T47D (cell line): ENCODE measurements around the gene UQCRH.
"Not testable (repeated sequence)": the region's sequence is repeated elsewhere in the genome, so short reads cannot be mapped to it uniquely, and the experiment has no call there.

Experiments used
- DNase-seq, 2 experiments: peaks; one replicate each; pipeline versions ENCODE4 v3.0.0 to v3.0.0-alpha.2; 2011 to 2012; ENCODE audit warnings: low read depth in 1 of 2, low spot score in 1 of 2
- JUND ChIP-seq: IDR thresholded peaks from 2 replicates; pipeline ENCODE4 v1.6.1; 2012; ENCODE audit warnings: low read depth
- in situ Hi-C: cut with HindIII; loops from 2 replicates; pipeline ENCODE4 v1.10.0; 2016; ENCODE audit warnings: low sequenced_read_pairs, low pct_unique_long_range_greater_than_20kb

Gene UQCRH

GRCh38 chr1:46333300-46334029 lies 30.0 kb downstream of the UQCRH start:
- no peak for TF ChIP-seq JUND
- in situ Hi-C loops, result no loop called here
- DNase-seq, result peak; percentile 14 to 77

- in situ Hi-C loops, result no loop called here
- no peak for TF ChIP-seq JUND
- DNase-seq, result no peak
Measured at GRCh38 chr1:46334030-46334384, 30.5 kb downstream of the UQCRH start.

- in situ Hi-C loops, result no loop called here
- no peak for TF ChIP-seq JUND
- DNase-seq, result no peak
Measured at GRCh38 chr1:46335081-46335480, 31.6 kb downstream of the UQCRH start.

GRCh38 chr1:46337409-46337808 lies 33.9 kb downstream of the UQCRH start:
- DNase-seq, in situ Hi-C loops: not testable (repeated sequence)

- in situ Hi-C loops, result no loop called here
- DNase-seq, result peak; percentile 68 to 94
- 0 out of 2 replicates have a peak, but pooled peaks have one; percentile 12 for TF ChIP-seq JUND
Measured at GRCh38 chr1:46340404-46341221, 37.1 kb downstream of the UQCRH start, which contains the start of gene NSUN4. NSUN4 (plus strand) TSS chr1:46340807; CDS start chr1:46340827, 20 bp downstream.

GRCh38 chr1:46341222-46342083 lies 38.0 kb downstream of the UQCRH start:
- TF ChIP-seq JUND, result no peak
- in situ Hi-C loops, result no loop called here
- no peak for DNase-seq

GRCh38 chr1:46342084-46342656 lies 38.7 kb downstream of the UQCRH start:
- DNase-seq, result peak in 1 of 2 experiments; percentile 30
- in situ Hi-C loops, result no loop called here
- TF ChIP-seq JUND, result no peak

- no peak for DNase-seq
- TF ChIP-seq JUND, result no peak
- in situ Hi-C loops, result no loop called here
Measured at GRCh38 chr1:46342677-46343350, 39.3 kb downstream of the UQCRH start.

GRCh38 chr1:46343351-46343695 lies 39.8 kb downstream of the UQCRH start:
- no peak for TF ChIP-seq JUND
- DNase-seq, result no peak
- in situ Hi-C loops, result no loop called here

GRCh38 chr1:46343705-46344104 lies 40.2 kb downstream of the UQCRH start:
- no peak for DNase-seq
- TF ChIP-seq JUND, result no peak
- in situ Hi-C loops, result no loop called here

- in situ Hi-C loops, result no loop called here
- DNase-seq, result no peak
Measured at GRCh38 chr1:46344481-46344880, 41.0 kb downstream of the UQCRH start.

GRCh38 chr1:46345281-46345680 lies 41.8 kb downstream of the UQCRH start:
- in situ Hi-C loops, result no loop called here
- DNase-seq, result no peak
- TF ChIP-seq JUND, result no peak

More at GRCh38 chr1:46344481-46344880, 41.0 kb downstream of the UQCRH start:
- TF ChIP-seq JUND, result no peak
